Measurements from ENCODE around the gene STS.
A peak's percentile ranks its signal among the peaks of the same experiment; 100 is the strongest.

The STS gene

GRCh38 chrX:7147413-7147977 lies at the start of gene STS:
TSS of gene STS (plus strand) at chrX:7147712. CDS start at chrX:7253200, 105,488 bp downstream.
- no peaks in the 10 kb centered on the region for H3K9me3 ChIP-seq (ENCODE audit: control insufficient read depth, insufficient read depth, low read length)
- no peaks in the 10 kb centered on the region for H3K36me3 ChIP-seq (ENCODE audit: insufficient read depth, low read length)
- peak within 1 kb of the TSS; percentile 86 for H3K9ac ChIP-seq (ENCODE audit: low read depth, low read length)
- H3K4me1 ChIP-seq (ENCODE audit: insufficient read depth, low read length), result no peaks in the 10 kb centered on the region

DNA sequence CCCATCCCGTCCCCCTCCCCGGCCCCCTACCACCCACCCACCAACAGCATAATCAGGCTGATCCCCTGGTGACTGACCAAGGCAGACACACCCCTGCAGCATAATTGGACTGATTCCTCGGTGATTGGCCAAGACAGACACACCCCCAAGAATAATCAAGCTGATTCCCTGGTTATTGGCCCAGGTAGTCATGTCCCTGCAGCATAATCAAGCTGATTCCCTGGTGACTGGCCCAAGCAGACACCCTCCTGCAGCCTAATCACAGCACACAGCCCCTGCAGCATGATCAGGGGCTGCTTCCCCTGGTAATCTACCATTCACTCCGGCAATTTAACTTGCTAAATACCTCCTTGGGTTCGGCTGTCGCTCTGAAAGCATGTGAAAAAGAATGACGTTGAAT lies 47.5 kb upstream of the STS start:
- Histone ChIP-seq H3K9me3 (ENCODE audit: control insufficient read depth, insufficient read depth, low read length) (no peaks in the 10 kb centered on the region), H3K36me3 (ENCODE audit: insufficient read depth, low read length) (no peaks in the 10 kb centered on the region), H3K4me1 (ENCODE audit: insufficient read depth, low read length) (peaks cover 8% of the 10 kb centered on the region; the same call in 1 of the 2 replicates), H3K9ac (ENCODE audit: low read depth, low read length) (no peak overlapping the region)

DNA sequence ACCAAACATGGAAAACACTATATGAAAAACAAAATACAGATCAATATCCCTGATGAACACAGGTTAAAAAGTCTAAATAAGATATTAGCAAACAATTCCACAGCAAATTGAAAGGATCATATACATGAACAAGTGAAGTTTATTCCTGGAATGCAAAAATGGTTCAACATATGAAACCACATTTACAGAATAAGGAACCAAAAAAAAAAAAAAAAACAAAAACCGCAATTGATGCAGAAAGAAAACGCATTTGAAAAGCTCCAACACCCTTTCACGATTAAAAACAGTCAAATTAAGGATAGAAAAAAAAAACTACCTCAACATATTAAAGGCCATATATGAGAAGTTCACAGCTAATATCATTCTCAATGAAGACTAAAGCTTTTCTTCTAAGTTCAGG lies 45.4 kb upstream of the STS start:
- no peaks in the 10 kb centered on the region for H3K36me3 ChIP-seq (ENCODE audit: insufficient read depth, low read length)
- no peak overlapping the region for H3K9ac ChIP-seq (ENCODE audit: low read depth, low read length)

DNA sequence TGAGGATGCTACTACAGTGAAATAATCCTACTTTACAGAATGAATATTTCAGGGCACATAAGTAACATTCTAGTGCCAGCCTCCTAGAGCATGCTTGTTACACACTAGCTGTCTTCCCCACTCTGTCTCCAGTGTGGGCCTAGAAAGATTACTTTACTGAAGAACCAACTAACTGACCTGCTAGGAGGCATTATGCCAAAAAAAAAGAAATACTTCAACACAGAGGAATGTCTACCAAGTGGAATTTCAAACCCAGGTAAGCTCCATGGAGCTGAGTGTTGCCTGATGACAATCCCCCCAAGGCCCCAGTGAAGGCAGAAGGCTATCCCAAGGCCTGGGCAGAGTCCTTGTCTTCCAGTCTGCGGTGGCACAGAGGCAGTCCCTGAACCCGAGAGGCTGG lies 40.9 kb upstream of the STS start:
- Histone ChIP-seq H3K36me3 (ENCODE audit: insufficient read depth, low read length) (0 out of 2 replicates have a peak, but pooled peaks cover 2% of the 10 kb centered on the region), H3K9me3 (ENCODE audit: control insufficient read depth, insufficient read depth, low read length) (no peaks in the 10 kb centered on the region), H3K9ac (ENCODE audit: low read depth, low read length) (no peak overlapping the region), H3K4me1 (ENCODE audit: insufficient read depth, low read length) (peaks cover 23% of the 10 kb centered on the region)

More for the DNA sequence above, 45.4 kb upstream of the STS start:
- peaks cover 8% of the 10 kb centered on the region; the same call in 1 of the 2 replicates for H3K4me1 ChIP-seq (ENCODE audit: insufficient read depth, low read length)
- no peaks in the 10 kb centered on the region for H3K9me3 ChIP-seq (ENCODE audit: control insufficient read depth, insufficient read depth, low read length)

DNA sequence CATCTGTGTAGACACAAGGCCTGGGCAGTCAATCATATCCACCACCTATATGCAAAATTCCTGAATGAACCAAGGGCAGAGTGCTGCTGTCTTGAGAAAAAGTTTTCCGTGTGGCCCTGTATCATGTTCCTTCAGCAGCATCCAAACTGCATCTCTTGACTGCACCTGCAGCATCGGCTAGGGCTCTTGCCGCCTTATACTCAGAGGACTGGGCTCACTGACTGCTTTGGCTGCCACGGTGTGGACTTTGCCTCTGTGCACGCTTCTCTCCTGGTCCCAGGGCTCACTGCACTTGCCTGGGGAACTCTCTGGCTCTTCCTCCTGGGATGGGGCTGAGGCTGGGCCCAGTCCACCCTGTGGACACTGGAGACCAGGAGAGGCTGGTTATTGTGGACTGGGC lies 39.5 kb upstream of the STS start:
- Histone ChIP-seq H3K9me3 (ENCODE audit: control insufficient read depth, insufficient read depth, low read length) (no peaks in the 10 kb centered on the region), H3K36me3 (ENCODE audit: insufficient read depth, low read length) (0 out of 2 replicates have a peak, but pooled peaks cover 2% of the 10 kb centered on the region), H3K4me1 (ENCODE audit: insufficient read depth, low read length) (peaks cover 25% of the 10 kb centered on the region), H3K9ac (ENCODE audit: low read depth, low read length) (no peak overlapping the region)

DNA sequence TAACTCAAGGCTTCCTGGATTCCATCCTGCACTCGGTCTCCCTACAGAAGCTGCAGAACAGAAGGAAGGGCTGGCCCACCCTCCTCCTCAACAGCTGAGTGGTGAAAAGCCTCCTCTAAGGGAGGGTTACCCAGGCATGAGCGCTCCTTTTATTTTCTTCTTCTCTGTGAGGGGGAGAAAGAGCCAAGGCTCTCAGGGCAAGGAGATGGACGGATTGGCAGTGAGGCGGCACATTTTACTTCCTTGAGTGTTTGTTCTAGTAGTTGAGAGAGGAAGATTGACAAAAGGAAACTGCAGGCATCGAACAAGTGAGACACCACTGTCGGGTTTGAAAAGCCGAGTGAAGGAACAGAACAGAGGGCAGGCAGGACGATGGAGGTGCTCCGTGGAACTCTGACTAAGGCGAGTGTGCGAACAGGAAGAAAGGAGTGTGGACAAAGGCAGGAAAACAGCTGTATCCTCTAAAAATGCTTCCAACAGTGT lies 38.4 kb upstream of the STS start:
- H3K4me1 ChIP-seq (ENCODE audit: insufficient read depth, low read length), result peaks cover 25% of the 10 kb centered on the region
- H3K36me3 ChIP-seq (ENCODE audit: insufficient read depth, low read length), result 0 out of 2 replicates have a peak, but pooled peaks cover 2% of the 10 kb centered on the region
- H3K9ac ChIP-seq (ENCODE audit: low read depth, low read length), result no peak overlapping the region
- no peaks in the 10 kb centered on the region for H3K9me3 ChIP-seq (ENCODE audit: control insufficient read depth, insufficient read depth, low read length)

DNA sequence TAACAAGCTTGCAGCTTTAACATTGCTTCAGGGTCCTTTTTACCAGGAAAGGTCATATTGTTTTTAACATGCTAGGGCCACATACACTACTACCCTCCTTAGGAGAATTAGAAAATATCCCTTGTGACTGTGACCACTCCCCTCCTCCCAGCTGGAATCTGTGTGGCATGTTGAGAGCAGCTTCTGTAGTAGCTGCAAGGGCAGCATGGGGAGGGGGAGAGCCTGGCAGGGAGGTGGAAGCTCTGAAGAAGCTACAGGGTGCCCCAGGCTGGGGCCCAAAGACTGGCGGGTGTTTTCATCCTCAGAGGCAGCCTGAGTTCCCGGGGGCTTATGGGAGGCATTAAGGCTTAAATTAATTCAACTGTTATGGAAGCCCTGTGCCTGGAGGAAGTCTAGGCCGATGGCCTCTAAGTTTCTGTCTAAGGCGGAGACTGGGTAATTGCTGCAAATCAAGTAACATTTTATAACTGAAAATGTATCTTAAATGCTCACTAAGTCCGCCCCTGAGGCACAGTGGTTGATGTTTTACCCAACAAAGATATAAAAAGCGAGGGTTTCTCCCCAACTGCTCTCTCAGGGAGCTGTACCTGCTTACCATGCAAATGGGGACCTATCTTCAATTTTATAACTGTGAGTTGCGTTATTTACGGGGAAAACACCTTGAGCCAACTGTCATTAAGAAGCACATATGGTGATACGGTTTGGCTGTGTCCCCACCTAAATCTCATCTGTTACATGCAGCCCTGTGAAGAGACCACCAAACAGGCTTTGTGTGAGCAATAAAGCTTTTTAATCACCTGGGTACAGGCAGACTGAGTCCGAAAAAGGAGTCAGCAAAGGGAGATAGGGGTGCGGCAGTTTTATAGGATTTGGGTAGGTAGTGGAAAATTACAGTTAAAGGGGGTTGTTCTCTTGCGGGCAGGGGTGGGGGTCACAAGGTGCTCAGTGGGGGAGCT lies 37.4 kb upstream of the STS start:
- Histone ChIP-seq H3K36me3 (ENCODE audit: insufficient read depth, low read length) (0 out of 2 replicates have a peak, but pooled peaks cover 2% of the 10 kb centered on the region), H3K9me3 (ENCODE audit: control insufficient read depth, insufficient read depth, low read length) (no peaks in the 10 kb centered on the region), H3K9ac (ENCODE audit: low read depth, low read length) (no peak overlapping the region), H3K4me1 (ENCODE audit: insufficient read depth, low read length) (peaks cover 25% of the 10 kb centered on the region)

GRCh38 chrX:7110821-7111276 lies 36.7 kb upstream of the STS start:
- H3K9ac ChIP-seq (ENCODE audit: low read depth, low read length), result no peak overlapping the region

GRCh38 chrX:7111518-7111917 lies 36.0 kb upstream of the STS start:
- no peak overlapping the region for H3K9ac ChIP-seq (ENCODE audit: low read depth, low read length)
- H3K9me3 ChIP-seq (ENCODE audit: control insufficient read depth, insufficient read depth, low read length), result no peaks in the 10 kb centered on the region
- peaks cover 25% of the 10 kb centered on the region for H3K4me1 ChIP-seq (ENCODE audit: insufficient read depth, low read length)
- H3K36me3 ChIP-seq (ENCODE audit: insufficient read depth, low read length), result 0 out of 2 replicates have a peak, but pooled peaks cover 2% of the 10 kb centered on the region

More at GRCh38 chrX:7110821-7111276, 36.7 kb upstream of the STS start:
- no peaks in the 10 kb centered on the region for H3K9me3 ChIP-seq (ENCODE audit: control insufficient read depth, insufficient read depth, low read length)
- 0 out of 2 replicates have a peak, but pooled peaks cover 2% of the 10 kb centered on the region for H3K36me3 ChIP-seq (ENCODE audit: insufficient read depth, low read length)
- H3K4me1 ChIP-seq (ENCODE audit: insufficient read depth, low read length), result peaks cover 25% of the 10 kb centered on the region

DNA sequence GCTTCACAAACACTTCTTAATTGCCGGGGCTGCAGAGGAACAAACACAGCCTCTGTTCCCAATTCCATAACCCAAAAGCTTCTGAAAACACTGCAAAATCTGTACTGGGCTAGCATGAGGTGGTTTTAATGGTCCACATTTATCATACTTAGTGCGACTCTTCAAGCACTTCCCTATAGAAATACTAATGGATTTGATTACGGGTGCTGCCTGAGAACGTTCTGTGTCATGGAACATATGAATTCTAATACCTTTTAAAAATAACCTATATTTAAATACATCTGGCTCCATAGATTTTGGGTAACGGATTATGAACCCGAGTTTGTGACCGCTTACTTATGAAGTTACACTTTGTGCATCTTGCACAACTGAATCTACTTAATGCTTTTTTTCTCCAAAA lies 35.4 kb upstream of the STS start:
- Histone ChIP-seq H3K4me1 (ENCODE audit: insufficient read depth, low read length) (peaks cover 25% of the 10 kb centered on the region), H3K9me3 (ENCODE audit: control insufficient read depth, insufficient read depth, low read length) (no peaks in the 10 kb centered on the region), H3K36me3 (ENCODE audit: insufficient read depth, low read length) (0 out of 2 replicates have a peak, but pooled peaks cover 2% of the 10 kb centered on the region), H3K9ac (ENCODE audit: low read depth, low read length) (no peak overlapping the region)

- Histone ChIP-seq H3K9me3 (ENCODE audit: control insufficient read depth, insufficient read depth, low read length) (no peaks in the 10 kb centered on the region), H3K36me3 (ENCODE audit: insufficient read depth, low read length) (no peaks in the 10 kb centered on the region), H3K4me1 (ENCODE audit: insufficient read depth, low read length) (peaks cover 9% of the 10 kb centered on the region; the same call in 1 of the 2 replicates), H3K9ac (ENCODE audit: low read depth, low read length) (no peak overlapping the region)
Observed at GRCh38 chrX:7115557-7115956, 32.0 kb upstream of the STS start.

GRCh38 chrX:7116081-7116480 lies 31.4 kb upstream of the STS start:
- Histone ChIP-seq H3K9me3 (ENCODE audit: control insufficient read depth, insufficient read depth, low read length) (no peaks in the 10 kb centered on the region), H3K36me3 (ENCODE audit: insufficient read depth, low read length) (no peaks in the 10 kb centered on the region), H3K9ac (ENCODE audit: low read depth, low read length) (no peak overlapping the region), H3K4me1 (ENCODE audit: insufficient read depth, low read length) (peaks cover 6% of the 10 kb centered on the region; the same call in 1 of the 2 replicates)

GRCh38 chrX:7117587-7117986 lies 29.9 kb upstream of the STS start:
- no peaks in the 10 kb centered on the region for H3K36me3 ChIP-seq (ENCODE audit: insufficient read depth, low read length)

More at GRCh38 chrX:7117587-7117986, 29.9 kb upstream of the STS start:
- Histone ChIP-seq H3K9me3 (ENCODE audit: control insufficient read depth, insufficient read depth, low read length) (no peaks in the 10 kb centered on the region), H3K9ac (ENCODE audit: low read depth, low read length) (no peak overlapping the region), H3K4me1 (ENCODE audit: insufficient read depth, low read length) (no peaks in the 10 kb centered on the region)

Data from ES-I3 (cell line).